ENCODE data around the gene HSPA14.
A peak's percentile ranks its signal among the peaks of the same experiment; 100 is the strongest.

Gene HSPA14

DNA sequence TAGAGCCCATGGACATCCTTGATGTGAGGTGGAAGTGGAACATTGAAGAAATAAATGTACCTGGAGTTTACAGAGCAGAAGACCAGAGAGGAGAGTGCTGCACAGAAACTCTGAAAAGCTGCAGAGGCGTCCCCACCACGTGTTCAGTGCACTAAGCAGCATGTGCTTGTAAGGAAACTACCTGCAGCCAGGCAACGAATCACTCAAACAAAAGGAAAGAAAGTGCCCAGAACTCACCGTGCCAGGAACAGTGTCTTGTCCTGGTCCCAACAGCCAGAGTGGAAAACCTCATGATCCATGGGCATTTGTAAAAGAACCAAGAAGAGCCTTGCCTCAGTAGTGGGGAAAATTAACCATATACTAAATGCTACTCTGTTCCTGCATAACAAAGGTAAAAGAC is 72.8 kb downstream of the HSPA14 start:
- TF ChIP-seq, protein P1, sequence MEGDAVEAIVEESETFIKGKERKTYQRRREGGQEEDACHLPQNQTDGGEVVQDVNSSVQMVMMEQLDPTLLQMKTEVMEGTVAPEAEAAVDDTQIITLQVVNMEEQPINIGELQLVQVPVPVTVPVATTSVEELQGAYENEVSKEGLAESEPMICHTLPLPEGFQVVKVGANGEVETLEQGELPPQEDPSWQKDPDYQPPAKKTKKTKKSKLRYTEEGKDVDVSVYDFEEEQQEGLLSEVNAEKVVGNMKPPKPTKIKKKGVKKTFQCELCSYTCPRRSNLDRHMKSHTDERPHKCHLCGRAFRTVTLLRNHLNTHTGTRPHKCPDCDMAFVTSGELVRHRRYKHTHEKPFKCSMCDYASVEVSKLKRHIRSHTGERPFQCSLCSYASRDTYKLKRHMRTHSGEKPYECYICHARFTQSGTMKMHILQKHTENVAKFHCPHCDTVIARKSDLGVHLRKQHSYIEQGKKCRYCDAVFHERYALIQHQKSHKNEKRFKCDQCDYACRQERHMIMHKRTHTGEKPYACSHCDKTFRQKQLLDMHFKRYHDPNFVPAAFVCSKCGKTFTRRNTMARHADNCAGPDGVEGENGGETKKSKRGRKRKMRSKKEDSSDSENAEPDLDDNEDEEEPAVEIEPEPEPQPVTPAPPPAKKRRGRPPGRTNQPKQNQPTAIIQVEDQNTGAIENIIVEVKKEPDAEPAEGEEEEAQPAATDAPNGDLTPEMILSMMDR (conservative IDR thresholded peaks at IDR 0.05; ENCODE audit: low read depth, low read length) = no peak
- no peak overlapping the region for H3K4me3 ChIP-seq (ENCODE audit: low read depth, low read length)
- no peak for DNase-seq (ENCODE audit: low read depth)

DNA sequence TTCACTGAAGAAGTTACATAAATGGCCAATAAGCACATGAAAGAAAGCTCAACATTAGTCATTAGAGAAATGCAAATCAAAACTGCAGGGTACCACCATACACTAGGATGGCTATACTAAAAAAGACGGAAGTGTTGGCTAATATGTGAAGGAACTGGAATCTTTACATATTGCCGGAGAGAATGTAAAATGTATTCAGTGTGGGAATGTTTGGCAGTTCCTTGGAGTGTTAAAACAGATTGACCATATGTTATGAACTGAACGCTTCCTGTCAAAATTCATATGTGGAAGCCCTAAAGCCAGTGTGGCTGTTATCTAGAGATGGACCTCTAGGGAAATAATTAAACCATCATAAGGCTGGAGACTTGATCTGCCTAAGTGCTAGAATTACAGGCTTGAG is 73.7 kb downstream of the HSPA14 start:
- H3K4me3 ChIP-seq (ENCODE audit: low read depth, low read length) = no peak overlapping the region
- TF ChIP-seq, protein P1 (conservative IDR thresholded peaks at IDR 0.05; ENCODE audit: low read depth, low read length) = no peak
- no peak for DNase-seq (ENCODE audit: low read depth)

DNA sequence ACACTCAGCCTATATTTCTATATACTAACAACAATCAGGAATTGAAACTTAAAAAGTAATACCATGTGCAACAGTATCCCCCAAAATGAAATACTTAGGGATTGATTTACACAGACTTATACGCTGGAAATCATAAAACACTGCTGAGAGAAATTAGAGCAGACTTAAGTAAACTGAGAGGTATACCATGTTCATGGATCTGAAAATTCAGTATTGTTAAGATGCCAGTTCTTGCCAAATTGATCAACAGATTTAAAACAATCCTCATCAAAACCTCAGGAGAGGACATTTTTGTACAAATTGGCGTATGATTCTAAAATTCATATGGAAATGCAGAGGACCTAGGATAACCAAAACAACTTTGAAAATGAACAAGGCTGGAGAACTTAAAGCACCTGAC is 78.5 kb downstream of the HSPA14 start:
- DNase-seq (ENCODE audit: low read depth) = no peak
- H3K4me3 ChIP-seq (ENCODE audit: low read depth, low read length) = no peak overlapping the region
- TF ChIP-seq, protein P1 (conservative IDR thresholded peaks at IDR 0.05; ENCODE audit: low read depth, low read length) = no peak

DNA sequence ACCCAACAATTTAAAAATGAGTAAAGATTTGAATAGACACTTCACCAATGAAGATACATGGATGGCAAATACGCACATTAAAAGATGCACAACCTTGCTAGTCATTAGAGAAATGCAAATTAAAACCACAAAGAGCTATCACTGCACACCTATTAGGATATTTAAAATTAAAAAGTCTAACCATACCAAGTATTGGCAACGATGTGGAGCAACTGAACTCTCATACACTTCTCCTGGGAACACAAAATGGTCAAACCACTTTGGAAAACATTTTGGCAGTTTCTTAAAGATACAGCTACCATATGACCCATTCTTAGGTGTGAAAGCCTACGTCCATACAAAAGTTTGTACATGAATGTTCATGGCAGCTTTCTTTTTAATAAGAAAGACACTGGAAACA is 79.7 kb downstream of the HSPA14 start:
- H3K4me3 ChIP-seq (ENCODE audit: low read depth, low read length) = no peak overlapping the region
- TF ChIP-seq, protein P1 (conservative IDR thresholded peaks at IDR 0.05; ENCODE audit: low read depth, low read length) = no peak
- no peak for DNase-seq (ENCODE audit: low read depth)

DNA sequence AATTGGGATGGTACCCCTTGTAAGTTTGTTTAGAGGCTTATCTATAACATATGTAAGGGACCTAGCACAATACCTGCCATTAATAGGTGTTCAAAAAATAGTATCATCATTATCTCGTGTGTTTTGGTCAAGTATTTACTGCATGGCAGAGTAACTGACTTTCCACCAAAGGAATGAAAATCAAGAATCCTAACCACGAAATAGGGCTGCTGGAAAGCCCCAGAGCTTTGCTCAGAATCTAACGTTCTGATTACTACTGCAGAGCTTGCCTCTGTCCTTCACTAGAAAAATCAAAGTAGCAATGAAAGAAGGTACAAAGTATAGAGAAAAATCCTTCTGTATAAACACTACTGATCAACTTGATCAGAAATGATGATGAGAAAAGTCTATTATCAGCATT is 80.9 kb downstream of the HSPA14 start:
- DNase-seq (ENCODE audit: low read depth) = peak; percentile 5
- TF ChIP-seq, protein P1 (conservative IDR thresholded peaks at IDR 0.05; ENCODE audit: low read depth, low read length) = no peak
- H3K4me3 ChIP-seq (ENCODE audit: low read depth, low read length) = no peak overlapping the region

All from choroid plexus epithelial cell (primary cell).